HG02938 (cell line): ENCODE measurements around the gene ARHGEF16.

Experiments used
- ATAC-seq: cut with Tn5 transposase; IDR thresholded peaks from one replicate; pipeline ENCODE4 v1.9.1; 2021; ENCODE audit warnings: mild to moderate bottlenecking, moderate library complexity; ENCODE audit not compliant: unreplicated experiment

Gene ARHGEF16

DNA sequence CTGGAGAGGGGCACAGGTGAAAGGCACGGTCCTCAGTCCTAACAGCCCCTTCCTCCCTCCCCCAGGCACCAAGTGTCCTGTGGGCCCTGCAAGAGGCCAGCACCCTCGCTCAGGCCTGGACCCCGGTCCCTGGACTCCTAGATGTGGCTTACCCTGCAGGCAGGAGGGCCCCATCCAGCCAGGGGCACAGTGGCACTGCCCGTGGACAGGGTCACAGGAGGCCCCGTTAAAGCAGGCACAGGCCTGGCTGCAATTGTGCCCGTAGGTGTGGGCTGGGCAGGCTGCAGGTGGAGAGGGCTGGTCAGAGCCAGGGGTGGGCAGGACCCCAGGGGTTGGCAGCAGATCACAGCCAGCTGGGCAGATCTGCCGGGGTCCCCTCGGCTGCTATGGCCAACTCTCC lies 44.5 kb downstream of the ARHGEF16 start:
- ATAC-seq = no peak

DNA sequence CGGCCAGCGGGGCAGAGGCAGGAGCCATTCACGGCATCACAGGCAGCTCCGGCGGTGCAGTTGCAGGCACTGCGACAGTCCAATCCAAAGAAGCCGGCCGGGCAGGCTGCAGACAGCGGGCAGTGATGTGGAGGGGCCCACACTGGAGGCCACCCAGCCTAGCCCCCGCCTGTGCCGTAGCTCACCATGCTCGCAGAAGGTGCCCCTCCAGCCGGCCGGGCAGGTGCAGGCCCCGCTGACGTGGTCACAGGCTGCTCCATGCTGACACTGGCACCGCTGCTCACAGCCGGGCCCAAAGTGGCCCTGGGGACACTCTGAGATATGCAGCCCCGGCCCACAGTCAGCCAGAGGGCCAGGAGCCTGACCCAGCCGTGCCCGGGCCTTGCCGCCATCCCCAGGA lies 45.1 kb downstream of the ARHGEF16 start:
- ATAC-seq = no peak

DNA sequence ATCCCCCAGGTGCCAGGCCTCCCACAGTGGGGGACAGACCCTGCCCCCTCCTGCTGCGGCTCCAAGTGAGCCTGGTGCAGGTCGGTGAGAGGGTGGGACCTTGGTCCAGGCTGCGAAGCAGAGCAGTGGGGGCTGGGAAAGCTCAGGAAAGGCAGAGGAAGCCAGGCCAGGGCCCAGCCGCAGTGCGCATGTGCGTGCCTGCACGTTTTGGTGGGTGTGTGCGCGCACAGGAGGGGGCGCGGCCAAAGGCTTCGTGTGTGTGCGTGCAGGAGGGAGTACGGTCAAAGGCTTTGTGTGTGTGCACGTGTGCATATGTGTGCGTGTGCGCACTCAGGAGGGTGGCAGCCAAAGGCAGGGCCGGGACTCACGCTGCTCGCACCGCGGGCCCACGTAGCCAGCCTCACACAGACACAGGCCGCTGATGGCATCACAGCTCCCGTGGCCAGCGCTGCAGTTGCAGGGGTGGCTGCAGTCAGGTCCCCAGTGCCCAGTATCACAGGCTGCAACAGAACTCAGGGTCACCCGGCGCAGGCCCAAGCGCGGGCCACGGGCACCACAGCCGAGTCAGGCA lies 45.9 kb downstream of the ARHGEF16 start:
- ATAC-seq = no peak

DNA sequence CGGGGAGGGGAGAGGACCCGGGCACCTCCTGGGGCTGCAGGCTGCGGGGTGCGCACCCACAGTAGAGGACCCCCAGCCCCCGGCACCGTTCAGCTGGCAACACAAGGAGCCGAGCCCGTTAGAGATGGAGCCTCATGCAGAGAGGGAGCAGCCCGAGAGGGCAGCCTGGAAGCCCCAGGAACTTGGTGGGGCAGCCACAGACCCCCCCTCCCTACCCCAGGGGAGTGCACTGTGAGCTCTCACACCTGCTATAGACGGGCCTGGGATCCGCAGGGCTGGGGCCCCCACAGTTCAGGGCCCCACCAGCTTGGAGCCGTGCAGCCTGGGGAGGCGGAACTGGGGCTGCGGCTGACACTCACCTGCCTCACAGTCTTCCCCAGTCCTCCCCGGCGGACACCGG lies 47.0 kb downstream of the ARHGEF16 start:
- ATAC-seq = no peak

DNA sequence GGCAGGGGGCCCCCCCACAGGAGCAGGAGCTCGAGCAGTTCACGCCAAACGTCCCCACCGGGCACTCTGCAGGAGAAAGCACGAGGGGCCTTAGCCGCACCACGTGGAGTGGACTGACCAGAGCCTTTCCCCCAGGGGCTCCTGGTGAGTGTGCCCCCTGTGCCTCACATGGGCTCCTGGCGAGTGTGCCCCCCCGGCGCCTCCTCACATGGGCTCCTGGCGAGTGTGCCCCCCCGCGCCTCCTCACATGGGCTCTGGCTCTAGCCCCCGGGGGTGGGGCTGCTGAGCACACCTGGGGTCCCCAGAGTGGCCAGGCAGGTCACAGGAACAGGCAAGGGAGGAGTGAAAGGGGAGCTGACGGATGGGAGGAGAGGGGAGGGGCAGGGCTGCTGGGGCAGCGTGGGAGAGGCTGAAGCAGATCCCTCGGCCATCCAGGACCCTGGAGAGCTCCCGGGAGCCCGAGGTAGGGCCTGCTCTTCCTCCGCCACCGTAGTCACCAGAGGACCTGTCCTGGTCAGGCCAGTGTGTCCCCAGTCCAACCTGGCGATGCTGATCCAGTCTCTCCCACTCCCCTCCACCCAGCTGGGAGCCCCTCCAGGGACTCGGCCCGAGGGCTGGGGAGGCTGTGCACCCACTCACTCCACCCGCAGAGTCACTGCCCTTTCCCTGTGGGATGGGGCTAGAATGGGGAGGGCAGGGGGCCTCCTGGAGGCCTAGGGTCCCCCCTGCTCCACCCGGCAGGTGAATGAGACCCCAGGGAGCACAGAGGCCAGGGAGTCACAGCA lies 47.6 kb downstream of the ARHGEF16 start:
- ATAC-seq = no peak

DNA sequence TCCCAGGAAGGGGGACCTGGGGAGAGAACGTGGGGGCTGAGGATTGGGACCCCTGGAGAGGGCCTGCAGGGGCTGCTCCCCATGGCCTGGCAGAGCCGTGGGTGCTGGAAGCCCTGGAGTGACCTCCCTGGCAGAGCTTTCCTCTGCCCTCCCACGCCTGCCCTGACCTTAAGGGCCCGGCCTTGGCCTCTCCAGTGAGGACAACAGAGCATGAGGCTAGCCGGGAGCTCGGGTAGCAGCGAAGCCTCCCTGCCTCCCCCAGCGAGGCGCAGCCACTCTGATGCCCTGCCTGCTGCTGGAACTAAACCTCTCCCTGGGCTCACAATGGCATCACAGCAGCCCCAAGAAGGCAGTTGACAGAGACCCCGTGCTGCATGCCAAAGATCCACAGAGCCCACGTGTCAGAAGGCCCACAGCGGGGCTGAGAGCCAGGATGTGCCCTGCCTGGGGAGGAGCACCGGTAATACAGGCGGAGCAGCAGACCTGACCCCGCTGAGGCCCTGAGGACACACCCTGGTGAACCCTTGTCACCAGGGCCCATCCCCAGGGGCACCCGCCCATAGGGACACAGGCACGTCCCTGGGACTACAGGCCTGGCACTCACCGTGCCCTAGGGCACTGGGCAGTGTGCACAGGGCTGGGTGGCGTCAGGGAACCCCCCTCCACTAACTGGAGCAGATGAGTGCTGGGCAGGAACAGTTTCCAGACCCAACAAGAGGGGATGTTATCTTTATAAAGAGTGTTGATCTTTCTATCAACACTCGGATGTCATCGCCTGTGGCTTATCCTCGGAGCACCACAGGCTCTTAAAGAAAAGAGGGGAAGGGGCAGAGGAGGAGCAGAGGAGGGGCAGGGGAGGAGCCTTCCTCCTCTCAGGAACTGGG lies 48.4 kb downstream of the ARHGEF16 start:
- ATAC-seq = no peak

DNA sequence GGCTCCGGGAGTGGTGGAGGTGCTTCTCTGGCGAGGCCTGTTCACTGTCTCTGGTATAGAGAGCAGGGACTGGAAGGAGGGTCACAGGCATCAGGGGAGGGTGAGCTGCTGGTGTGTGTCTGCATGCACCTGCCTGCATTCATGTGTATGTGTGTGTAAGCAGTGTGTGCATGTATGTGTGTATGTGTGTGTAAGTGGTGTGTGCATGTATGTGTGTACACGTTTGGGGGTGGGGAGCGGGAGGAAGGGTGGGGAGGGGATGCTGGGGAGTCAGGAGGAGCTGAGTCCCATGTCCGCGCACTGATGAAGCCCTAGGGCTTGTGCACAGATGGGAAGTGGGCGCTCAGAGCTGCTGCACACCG lies 49.0 kb downstream of the ARHGEF16 start:
- ATAC-seq = no peak

DNA sequence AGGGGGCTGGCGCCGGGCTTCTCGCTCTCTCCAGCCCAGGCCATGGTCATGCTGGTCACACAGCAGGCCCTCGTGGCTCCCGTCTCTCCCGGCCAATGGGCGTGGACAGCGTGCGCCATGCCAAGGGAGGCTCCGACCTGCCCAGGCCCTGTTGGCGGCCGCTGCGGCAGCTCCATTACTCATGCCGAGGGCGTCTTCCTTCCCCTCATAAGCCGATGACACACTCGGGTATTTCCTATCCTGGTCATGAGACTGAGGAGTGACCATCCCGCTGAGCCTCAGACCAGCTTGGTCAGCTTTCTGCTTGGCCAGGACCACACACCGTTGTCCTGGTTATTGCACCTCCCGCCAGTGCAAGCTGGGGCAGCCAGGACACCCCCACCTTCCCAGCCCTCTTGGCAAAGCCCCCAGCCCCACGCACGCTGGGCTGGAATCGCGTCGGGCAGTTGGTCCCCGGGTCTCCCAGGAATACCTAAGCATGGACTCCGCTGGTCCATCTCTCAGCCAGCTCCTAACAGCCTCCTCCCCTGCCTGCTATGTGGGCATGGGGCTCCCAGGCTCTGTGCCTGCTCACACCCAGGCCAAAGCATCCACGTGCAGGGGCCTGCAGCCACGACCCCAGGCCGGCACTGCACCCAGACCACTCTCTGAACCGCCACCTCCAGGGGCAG lies 49.8 kb downstream of the ARHGEF16 start:
- ATAC-seq = no peak

DNA sequence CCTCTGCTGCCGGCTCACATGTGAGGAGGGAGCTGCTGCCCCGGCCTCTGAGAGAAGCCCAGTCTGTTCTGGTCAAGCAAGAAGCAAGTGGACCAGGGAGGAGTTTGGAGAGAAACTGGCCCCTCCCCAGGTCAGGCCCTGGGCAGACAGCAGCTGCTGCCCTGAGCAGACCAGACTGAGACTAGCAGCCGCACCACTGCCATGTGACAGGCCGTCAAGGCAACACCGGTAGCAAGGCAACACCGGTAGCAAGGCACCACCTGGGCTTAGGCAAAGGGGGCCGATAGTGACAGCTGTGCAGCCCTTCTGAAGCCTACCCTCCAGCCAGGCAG lies 50.3 kb downstream of the ARHGEF16 start:
- ATAC-seq = no peak

DNA sequence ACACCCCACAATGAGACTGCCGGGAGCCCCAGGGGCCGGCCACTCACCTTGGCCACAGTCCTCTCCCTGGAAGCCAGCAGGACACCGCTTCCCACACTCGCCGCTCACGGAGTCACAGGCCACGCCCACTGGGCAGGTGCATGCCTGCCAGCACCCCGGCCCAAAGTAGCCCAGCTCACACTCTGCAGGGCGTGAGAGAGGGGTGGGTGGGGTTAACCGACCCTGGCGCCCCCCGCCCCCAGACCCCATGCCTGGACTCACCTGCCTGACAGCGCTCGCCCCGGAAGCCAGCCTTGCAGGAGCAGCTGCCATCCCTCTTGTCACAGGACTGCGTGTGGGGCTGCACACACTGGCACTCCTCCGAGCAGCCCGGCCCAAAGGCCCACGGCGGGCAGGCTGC lies 50.7 kb downstream of the ARHGEF16 start:
- ATAC-seq = no peak

DNA sequence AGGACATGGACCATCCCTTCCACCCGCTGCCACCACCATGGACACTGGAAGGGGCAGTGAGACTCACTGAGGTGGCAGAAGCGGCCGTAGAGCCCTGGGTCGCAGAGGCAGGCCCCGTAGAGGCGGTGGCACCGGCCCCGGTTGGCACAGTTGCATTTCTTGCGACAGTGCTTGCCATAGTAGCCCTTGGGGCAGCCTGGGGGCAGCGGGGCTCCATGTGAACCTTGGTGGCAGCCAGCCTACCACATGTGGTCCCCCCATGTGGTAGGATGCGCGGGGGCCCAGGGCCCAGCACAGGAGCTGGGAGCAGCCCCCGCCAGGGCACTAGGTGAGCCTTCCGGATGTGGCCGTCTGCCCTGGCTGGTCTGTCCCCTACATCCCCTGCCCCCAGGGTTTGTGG lies 51.6 kb downstream of the ARHGEF16 start:
- ATAC-seq = no peak

DNA sequence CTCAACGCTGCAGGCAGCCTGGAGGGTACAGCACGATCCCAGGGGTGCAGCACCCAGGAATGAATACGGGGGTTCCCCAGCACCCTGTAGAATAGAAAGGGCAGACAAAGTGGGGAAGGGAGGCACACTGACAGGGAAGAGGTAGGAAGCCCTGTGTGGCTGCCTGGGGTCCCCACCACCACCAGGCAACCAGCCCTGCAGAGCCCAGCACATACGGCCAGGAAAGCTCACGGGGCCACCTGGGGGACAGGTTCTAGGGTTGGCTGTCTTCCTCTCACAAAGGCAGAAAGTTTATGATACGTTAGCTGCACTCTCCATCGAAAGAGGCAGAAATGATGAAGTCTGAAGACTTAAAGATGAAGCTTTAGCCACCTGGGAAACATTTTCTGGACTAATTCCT lies 52.5 kb downstream of the ARHGEF16 start:
- no peak for ATAC-seq

DNA sequence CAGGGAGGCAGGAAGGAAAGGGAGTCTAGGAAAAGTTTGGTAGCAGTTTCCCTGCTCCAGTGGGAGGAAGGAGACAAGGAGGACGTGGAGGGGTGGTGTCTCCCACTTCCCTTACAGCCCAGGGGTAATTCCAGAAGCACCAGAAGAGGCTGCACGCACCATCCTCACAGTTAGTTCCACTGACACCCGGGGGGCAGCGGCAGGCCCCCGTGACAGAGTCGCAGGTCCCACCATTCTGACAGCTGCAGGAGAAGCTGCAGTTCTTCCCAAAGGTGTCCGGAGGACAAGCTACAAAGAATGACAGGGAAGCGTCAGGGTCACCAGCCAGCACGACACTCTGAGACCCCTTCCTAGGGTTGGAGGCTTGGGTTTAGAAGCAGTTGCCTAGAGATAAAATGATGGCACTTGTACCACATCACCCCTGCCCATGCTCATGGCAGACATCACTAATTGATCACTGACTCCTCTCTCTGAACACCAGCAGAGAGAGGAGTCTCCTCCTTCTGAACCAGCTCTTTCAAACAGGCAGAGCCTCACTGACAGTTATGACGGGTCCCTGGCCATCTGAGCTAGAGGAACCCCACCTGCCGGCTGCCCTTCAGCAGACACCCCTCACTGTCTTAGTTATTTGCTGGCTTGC lies 53.3 kb downstream of the ARHGEF16 start:
- no peak for ATAC-seq

DNA sequence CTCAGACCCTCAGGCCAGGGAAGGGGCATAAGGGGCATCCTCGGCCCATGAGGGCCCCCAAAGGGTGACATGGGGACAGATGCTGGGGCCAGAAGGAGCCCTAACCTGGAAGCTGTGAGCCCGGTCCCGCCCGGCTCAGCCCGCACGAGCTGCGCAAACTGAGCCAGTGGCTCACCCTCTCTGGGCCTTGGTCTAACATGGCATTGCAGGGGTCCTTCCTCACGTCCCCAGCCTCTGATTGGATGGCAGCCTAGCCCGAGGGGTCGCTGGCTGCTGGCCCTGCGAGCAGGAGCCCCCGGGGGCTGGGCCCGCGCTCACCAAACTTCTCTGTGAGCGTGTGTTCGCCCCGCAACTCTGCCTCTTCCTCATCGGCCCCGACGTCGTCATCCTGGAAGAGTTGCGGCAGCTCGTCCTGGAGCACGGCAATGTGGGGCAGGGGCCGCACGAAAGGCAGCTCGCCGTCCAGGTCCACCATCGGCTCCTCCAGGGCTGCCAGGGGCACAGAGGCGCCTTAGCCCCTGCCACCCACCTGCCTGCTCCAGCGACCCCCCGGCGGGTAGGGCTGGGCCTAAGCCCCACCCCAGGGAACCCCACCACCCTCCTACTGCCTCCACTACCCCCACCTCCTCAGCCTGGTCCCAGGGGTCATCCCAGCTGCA lies 54.4 kb downstream of the ARHGEF16 start:
- no peak for ATAC-seq

DNA sequence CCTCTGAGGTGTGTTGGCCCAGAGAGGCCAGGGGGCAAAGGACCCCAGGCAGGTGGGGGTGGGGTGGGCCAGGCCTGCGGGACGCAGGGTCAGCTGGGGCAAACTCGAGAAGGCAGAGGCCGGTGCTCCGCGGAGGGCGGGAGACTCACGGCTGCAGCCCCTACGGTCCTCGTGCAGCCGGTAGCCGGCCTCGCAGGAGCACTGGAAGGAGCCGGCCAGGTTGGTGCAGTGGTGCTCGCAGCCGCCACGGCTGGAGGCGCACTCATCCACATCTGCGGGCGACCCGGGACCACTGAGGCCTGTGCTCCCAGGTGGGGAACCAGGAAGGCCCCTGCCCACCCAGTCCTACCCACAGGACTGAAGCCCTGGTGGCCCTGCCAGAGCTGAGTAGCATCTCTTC lies 55.3 kb downstream of the ARHGEF16 start:
- no peak for ATAC-seq

DNA sequence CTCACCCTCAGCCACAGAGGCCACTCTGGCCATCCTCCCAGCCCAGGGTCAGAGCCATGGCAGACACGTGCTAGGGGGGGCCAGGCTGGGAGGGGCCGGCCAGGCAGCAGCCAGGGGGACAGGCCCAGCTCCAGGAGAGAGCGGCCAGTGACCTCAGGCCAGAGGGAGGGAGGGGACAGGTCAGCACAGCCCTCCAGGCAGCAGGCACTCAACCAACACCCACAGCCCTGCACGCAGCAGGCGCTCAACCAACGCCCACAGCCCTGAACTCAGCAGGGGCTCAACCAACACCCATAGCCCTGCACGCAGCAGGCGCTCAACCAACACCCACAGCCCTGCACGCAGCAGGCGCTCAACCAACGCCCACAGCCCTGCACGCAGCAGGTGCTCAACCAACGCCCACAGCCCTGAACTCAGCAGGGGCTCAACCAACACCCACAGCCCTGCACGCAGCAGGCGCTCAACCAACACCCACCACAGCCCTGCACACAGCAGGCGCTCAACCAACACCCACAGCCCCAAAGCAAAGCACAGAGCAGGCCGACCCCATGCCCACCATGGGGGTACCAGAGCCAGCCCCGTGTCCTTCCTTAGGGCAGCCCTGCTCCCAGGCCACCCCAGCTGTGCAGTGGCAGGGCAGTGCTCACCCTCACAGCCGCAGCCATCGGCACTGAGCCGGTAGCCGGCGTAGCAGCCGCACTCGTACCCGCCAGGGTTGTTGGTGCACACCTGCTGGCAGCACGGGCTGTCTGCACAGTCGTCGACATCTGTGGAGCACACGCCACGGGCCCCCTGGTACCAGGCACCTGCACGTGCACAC lies 55.9 kb downstream of the ARHGEF16 start:
- no peak for ATAC-seq

DNA sequence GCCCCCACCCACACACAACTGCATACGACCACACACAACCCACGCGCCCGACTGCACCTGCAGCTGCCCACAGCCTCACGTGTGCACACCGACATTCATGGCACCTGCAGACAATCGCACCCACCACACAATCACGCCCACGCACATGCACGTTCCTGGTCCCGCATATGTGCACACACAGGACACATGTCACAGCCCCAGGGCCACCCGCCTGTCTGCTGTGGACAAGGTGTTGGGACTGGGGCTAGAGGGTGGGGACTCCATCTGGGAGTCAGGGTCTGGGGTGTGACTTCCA lies 56.4 kb downstream of the ARHGEF16 start:
- no peak for ATAC-seq

DNA sequence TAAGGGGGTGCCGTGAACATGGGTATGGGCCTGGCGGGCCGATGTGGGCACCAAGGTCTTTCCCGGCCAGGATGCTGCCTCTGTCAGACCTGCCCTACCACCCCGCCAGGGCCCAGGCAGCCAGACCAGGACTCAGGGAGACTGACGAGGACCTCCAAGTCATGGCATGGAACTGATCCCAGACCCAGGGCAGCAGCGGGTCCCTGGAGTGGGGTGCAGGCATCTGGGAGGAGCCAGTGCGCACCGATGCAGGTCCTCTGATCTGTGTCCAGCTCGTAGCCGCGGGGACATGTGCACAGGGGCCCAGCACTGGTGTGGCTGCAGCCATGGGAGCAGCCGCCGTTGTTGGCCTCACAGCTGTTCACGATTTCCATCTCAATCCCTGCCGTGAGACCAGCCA lies 56.8 kb downstream of the ARHGEF16 start:
- no peak for ATAC-seq

DNA sequence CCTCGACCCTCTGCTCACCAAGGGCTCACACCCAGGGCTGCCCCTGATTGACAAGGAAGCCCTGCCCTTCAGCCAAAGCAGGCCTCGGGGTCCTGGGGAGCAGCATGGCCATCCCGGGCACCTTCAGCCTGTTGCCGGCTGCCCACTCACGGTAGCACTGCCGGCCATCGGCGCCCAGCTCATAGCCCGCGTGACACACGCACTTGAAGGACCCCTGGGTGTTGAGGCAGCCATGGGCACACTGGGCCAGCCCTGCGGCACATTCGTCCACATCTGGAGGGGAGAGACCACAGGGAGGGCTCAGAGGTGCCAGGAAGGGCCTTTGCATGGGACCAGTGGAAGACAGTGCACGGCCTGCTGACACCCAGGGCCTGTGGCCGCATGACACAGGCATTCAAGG lies 57.4 kb downstream of the ARHGEF16 start:
- no peak for ATAC-seq

DNA sequence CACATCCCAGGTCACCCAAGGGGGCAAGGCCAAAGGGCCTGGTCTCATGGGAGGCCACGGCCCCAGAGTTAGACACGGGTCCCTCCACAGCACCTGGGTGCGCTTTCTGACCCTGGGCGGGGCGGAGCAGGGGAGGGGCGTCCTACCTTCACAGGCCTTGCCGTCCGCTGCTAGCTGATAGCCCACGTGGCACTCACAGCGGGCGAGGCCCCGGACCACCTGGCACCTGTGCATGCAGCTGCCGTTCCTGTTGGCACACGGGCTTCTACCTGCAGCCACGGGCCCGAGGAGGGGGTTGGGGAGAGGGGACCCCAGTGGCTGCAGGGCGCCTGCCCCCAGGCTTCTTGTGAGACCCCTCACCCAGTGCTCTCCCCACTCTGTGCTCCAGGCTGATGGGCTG lies 59.9 kb downstream of the ARHGEF16 start:
- no peak for ATAC-seq
